GM12878 (cell line): Measurements from ENCODE around the gene GNA14. TPM values are rescaled to one million over a fixed set of nuclear protein-coding genes. Genes with fewer than 3 reads are reported as not detected.

Source experiments
- ATAC-seq: fragments of 200-7000 bp; cut with Tn5 transposase; 3 replicates; pipeline ENCODE4 v1.9.1; 2020; ENCODE audit warnings: mild to moderate bottlenecking, moderate library complexity
- BruUV-seq: library from RNA; stranded (reverse); fragments of 400-500 nt; replicated peaks from 2 replicates; lab custom pipeline; 2021; lab: Mats Ljungman, UMichigan
- CTCF ChIA-PET: fragments of 300-600 bp; sonication (Branson Sonifier 250); formaldehyde crosslinking; extraction: SDS; loops from one replicate; lab custom pipeline; 2021; ENCODE audit warnings: inconsistent platforms; lab: Yijun Ruan, JAX
- POLR2A ChIA-PET: fragments of 350-600 bp; formaldehyde crosslinking; extraction: SDS; loops from one replicate; lab custom pipeline; 2021; ENCODE audit warnings: inconsistent platforms; lab: Charles Lee
- RAD21 ChIA-PET: fragments of 300-600 bp; sonication (Branson Sonifier 250); formaldehyde crosslinking; loops from one replicate; lab custom pipeline; 2023; ENCODE audit warnings: antibody characterized with exemption; ENCODE audit not compliant: unreplicated experiment; lab: Charles Lee
- SMC1A ChIA-PET: fragments of 300-600 bp; sonication (Branson Sonifier 250); formaldehyde crosslinking; loops from one replicate; lab custom pipeline; 2023; ENCODE audit not compliant: unreplicated experiment, uncharacterized antibody; lab: Charles Lee
- DNase-seq: peaks from one replicate; pipeline ENCODE4 v3.0.0-alpha.2; 2011; ENCODE audit warnings: low read depth, low spot score
- FAIRE-seq: peaks from 3 replicates; lab custom pipeline; 2011; peaks lifted over from hg19 to GRCh38; lab: Jason Lieb, UNC
- H2AFZ ChIP-seq: 2 replicates; pipeline ENCODE4 v1.6.0; 2011; ENCODE audit warnings: low read depth, low read length, control low read depth; ENCODE audit not compliant: control insufficient read depth
- H3K27ac ChIP-seq: 2 replicates; pipeline ENCODE4 v1.5.1; 2011; ENCODE audit warnings: control low read depth; ENCODE audit not compliant: control insufficient read depth, insufficient read depth
- H3K27me3 ChIP-seq, 2 experiments: replicated peaks in 1 of 2; 2 replicates each; pipeline versions ENCODE4 v1.6.0 to v1.6.1; 2011; ENCODE audit warnings: low read length in 1 of 2; ENCODE audit not compliant: control insufficient read depth in 2 of 2, insufficient read depth in 2 of 2
- H3K36me3 ChIP-seq, 2 experiments: 2 replicates each; pipeline ENCODE4 v1.5.1; 2011; ENCODE audit warnings: low read length in 1 of 2; ENCODE audit not compliant: control insufficient read depth in 2 of 2, insufficient read depth in 2 of 2
- H3K4me1 ChIP-seq: 2 replicates; pipeline ENCODE4 v1.6.1; 2011; ENCODE audit warnings: mild to moderate bottlenecking, low read length, moderate library complexity, mixed read lengths; ENCODE audit not compliant: control insufficient read depth, insufficient read depth
- H3K4me2 ChIP-seq: 2 replicates; pipeline ENCODE4 v1.6.0; 2011; ENCODE audit warnings: control low read depth; ENCODE audit not compliant: control insufficient read depth, insufficient read depth
- H3K4me3 ChIP-seq: fragments of 200-600 bp; sonication (generic); 2 replicates; pipeline ENCODE4 v1.5.1; 2016
- H3K79me2 ChIP-seq: 2 replicates; pipeline ENCODE4 v1.6.0; 2011; ENCODE audit warnings: low read length; ENCODE audit not compliant: control insufficient read depth, insufficient read depth
- H3K9ac ChIP-seq: 2 replicates; pipeline ENCODE4 v1.8.0; 2011; ENCODE audit warnings: low read length, control low read depth, mixed read lengths; ENCODE audit not compliant: control insufficient read depth, insufficient read depth
- H3K9me3 ChIP-seq: replicated peaks from 3 replicates; pipeline ENCODE4 v1.5.1; 2011; ENCODE audit warnings: mild to moderate bottlenecking, low read length; ENCODE audit not compliant: control insufficient read depth, insufficient read depth
- H4K20me1 ChIP-seq: 2 replicates; pipeline ENCODE4 v1.6.0; 2011; ENCODE audit not compliant: control insufficient read depth, insufficient read depth
- ASH2L ChIP-seq: fragments of 300-600, 200-600 bp; sonication (generic); IDR thresholded peaks from 2 replicates; pipeline ENCODE4 v1.6.1; 2017; ENCODE audit warnings: low read depth, mild to moderate bottlenecking, borderline replicate concordance
- FOS ChIP-seq: IDR thresholded peaks from 3 replicates; pipeline ENCODE4 v1.6.1; 2011; ENCODE audit warnings: borderline replicate concordance; ENCODE audit not compliant: insufficient read length; ENCODE audit errors: extremely low read depth
- GATAD2B ChIP-seq: fragments of 450-650 bp; conservative IDR thresholded peaks from 2 replicates; pipeline ENCODE4 v1.6.1; 2017; ENCODE audit warnings: low read depth, mild to moderate bottlenecking, moderate library complexity
- NFIC ChIP-seq: IDR thresholded peaks from 2 replicates; pipeline ENCODE4 v1.6.1; 2012; ENCODE audit warnings: low read depth, mild to moderate bottlenecking, inconsistent platforms, low read length, moderate library complexity
- RAD51 ChIP-seq: fragments of 450-650 bp; IDR thresholded peaks from 2 replicates; pipeline ENCODE4 v1.6.1; 2016; ENCODE audit warnings: moderate library complexity, mild to moderate bottlenecking, inconsistent platforms
- RBBP5 ChIP-seq: fragments of 200-600 bp; sonication (generic); conservative IDR thresholded peaks from 2 replicates; pipeline ENCODE4 v1.6.1; 2016
- WRNIP1 ChIP-seq: IDR thresholded peaks from 2 replicates; pipeline ENCODE4 v1.6.1; 2011; ENCODE audit warnings: low read depth, low read length, improper control_type of control experiment, borderline replicate concordance
- YBX1 ChIP-seq: fragments of 450-650 bp; IDR thresholded peaks from 2 replicates; pipeline ENCODE4 v1.6.1; 2016; ENCODE audit warnings: antibody characterized with exemption
- ZBTB11 ChIP-seq: fragments of 450-650 bp; formaldehyde crosslinking; IDR thresholded peaks from 2 replicates; pipeline ENCODE4 v1.5.0; 2022; ENCODE audit warnings: mild to moderate bottlenecking, missing genetic modification characterization
- WGBS: methylation state at CpG from one replicate; pipeline ENCODE4 v1.1.6; 2016; ENCODE audit warnings: low lambda C conversion rate; ENCODE audit not compliant: insufficient replicate concordance, insufficient coverage; ENCODE audit errors: missing lambda C conversion rate; 5-methylcytosine and 5-hydroxymethylcytosine counted together
- in situ Hi-C: fragments of 300-500 bp; cut with MboI; formaldehyde crosslinking; loops from 9 replicates; pipeline ENCODE4 v1.14.3; 2018; ENCODE audit warnings: mixed read lengths
- intact Hi-C: fragments of 100-400 bp; cut with micrococcal nuclease; formaldehyde crosslinking; loops from one replicate; pipeline ENCODE4 v1.14.2; 2022; ENCODE audit not compliant: unreplicated experiment
- polyA plus RNA-seq, 11 experiments: library from polyadenylated mRNA; depleted of rRNA in 4 of 11; unstranded in 6 of 11; stranded (reverse) in 5 of 11; fragments of >200 nt; fragmentation: Nextera tagmentation in 4 of 11; fragmentation: Illumina TruSeq in 1 of 11; extraction: Ambion mirVana in 4 of 11; extraction: Trizol in 1 of 11; gene quantifications; 1 replicate in 1 of 11; 2 replicates in 10 of 11; pipeline versions ENCODE4 v1.2.1 to v1.2.3, GENCODE V29; 2011 to 2016; ENCODE audit warnings: inconsistent platforms in 2 of 11, missing spikeins in 2 of 11, low read depth in 1 of 11
- total RNA-seq, 4 experiments: library from RNA; depleted of rRNA in 3 of 4; stranded (reverse); fragments of >200 nt in 3 of 4; fragmentation: Illumina TruSeq in 1 of 4; extraction: Trizol in 1 of 4; gene quantifications; 2 replicates each; pipeline versions ENCODE4 v1.2.1 to v1.2.3, GENCODE V29; 2013 to 2021

The GNA14 gene
- total and polyA plus RNA-seq, 10 of the 15 experiments (the other 5 are each of a cell fraction or from before 2014, with no cell fraction given), result 0.17 TPM; not detected in 9

GRCh38 chr9:77541055-77541454 is 107.1 kb downstream of the GNA14 start:
- H3K79me2 ChIP-seq, result no peaks in the 10 kb centered on the region
- BruUV-seq, result no TSS peak
- SMC1A ChIA-PET, result no interaction called here
- POLR2A ChIA-PET, result no interaction called here
- no peaks in the 10 kb centered on the region for H3K36me3 ChIP-seq
- no peaks in the 10 kb centered on the region for H3K27me3 ChIP-seq
- no peak overlapping the region for H3K4me2 ChIP-seq
- H3K27ac ChIP-seq, result no peak overlapping the region
- DNase-seq (no peak), FAIRE-seq (no peak), ATAC-seq (no peak)
- no peaks in the 10 kb centered on the region; the same call in 2 of the 3 replicates for H3K9me3 ChIP-seq
- no peak overlapping the region for H3K4me3 ChIP-seq
- no peaks in the 10 kb centered on the region for H3K4me1 ChIP-seq
- WGBS, result 0% methylated on average over 2 of the region's 2 CpGs
- in situ Hi-C loops, result no loop called here
- no peak for TF ChIP-seq GATAD2B
- TF ChIP-seq ZBTB11 (CRISPR knock-in tag), result no peak
- no peak for TF ChIP-seq RAD51
- no peak for TF ChIP-seq WRNIP1
- TF ChIP-seq NFIC, result no peak
- no peak for TF ChIP-seq YBX1
- no peak for TF ChIP-seq FOS
- TF ChIP-seq ASH2L, result no peak
- TF ChIP-seq RBBP5, result no peak
- RAD21 ChIA-PET, result no interaction called here
- CTCF ChIA-PET, result no interaction called here
- intact Hi-C loops, result no loop called here
- H3K9ac ChIP-seq, result no peak overlapping the region
- no peaks in the 10 kb centered on the region for H4K20me1 ChIP-seq
- no peak overlapping the region for H2AFZ ChIP-seq
